BLaER1 treated with 17β-estradiol and CSF1 and Interleukin-3, amounts not matched to agents 10 nM and 100 nM (cell line): ENCODE data around the gene TRIM39.

Source experiments
- H3K27ac ChIP-seq, 11 experiments: shearing (Covaris generic); formaldehyde crosslinking; 2 replicates each; pipeline ENCODE4 v1.8.1; 2022
- H3K27me3 ChIP-seq, 11 experiments: shearing (Covaris generic); formaldehyde crosslinking; 2 replicates each; pipeline ENCODE4 v1.8.1; 2022
- H3K36me3 ChIP-seq, 11 experiments: shearing (Covaris generic); formaldehyde crosslinking; 2 replicates each; pipeline ENCODE4 v1.8.1; 2022
- H3K4me1 ChIP-seq, 10 experiments: shearing (Covaris generic); formaldehyde crosslinking; 2 replicates each; pipeline ENCODE4 v1.8.1; 2022
- H3K4me2 ChIP-seq, 11 experiments: shearing (Covaris generic); formaldehyde crosslinking; 2 replicates each; pipeline ENCODE4 v1.8.1; 2022
- H3K4me3 ChIP-seq, 10 experiments: shearing (Covaris generic); formaldehyde crosslinking; 2 replicates each; pipeline ENCODE4 v1.8.1; 2022
- H3K9ac ChIP-seq, 11 experiments: shearing (Covaris generic); formaldehyde crosslinking; 2 replicates each; pipeline ENCODE4 v1.8.1; 2022
- H3K9me3 ChIP-seq, 11 experiments: shearing (Covaris generic); formaldehyde crosslinking; replicated peaks in 1 of 11; 2 replicates each; pipeline ENCODE4 v1.8.1; 2022
- H4K20me1 ChIP-seq, 11 experiments: shearing (Covaris generic); formaldehyde crosslinking; 2 replicates each; pipeline ENCODE4 v1.8.1; 2022
- Cebpa-rat ChIP-seq, 11 experiments: shearing (Covaris generic); IDR thresholded peaks; 2 replicates each; pipeline ENCODE4 v1.8.1; 2022

The TRIM39 gene

GRCh38 chr6:30349421-30350177, 22.9 kb downstream of the TRIM39 start:
- Histone ChIP-seq H3K4me3 (no peak overlapping the region), H3K4me2 (peak overlapping the region in 3 of 11 experiments; percentile 1 to 73 (median 15); a peak in 4 of 22 replicates), H4K20me1 (peaks cover 0 to 42% (median 3%) of the 10 kb centered on the region in 11 experiments; a peak in 8 of 22 replicates), H3K27ac (no peak overlapping the region), H3K27me3 (peaks cover 0 to 90% (median 0%) of the 10 kb centered on the region in 11 experiments; a peak in 9 of 22 replicates), H3K36me3 (peaks cover 0 to 16% (median 10%) of the 10 kb centered on the region in 11 experiments; a peak in 14 of 22 replicates), H3K4me1 (peaks cover 14 to 38% (median 26%) of the 10 kb centered on the region in 10 experiments), H3K9ac (no peak overlapping the region), H3K9me3 (no peaks in the 10 kb centered on the region)
- no peak for TF ChIP-seq Cebpa-rat (IDR thresholded peaks at IDR 0.05)

GRCh38 chr6:30350524-30350923, 23.8 kb downstream of the TRIM39 start:
- Histone ChIP-seq H3K27ac (no peak overlapping the region), H3K4me3 (no peak overlapping the region), H3K4me2 (peak overlapping the region in 4 of 11 experiments; percentile 3 to 73 (median 11); a peak in 5 of 22 replicates), H4K20me1 (peaks cover 0 to 47% (median 3%) of the 10 kb centered on the region in 11 experiments; a peak in 8 of 22 replicates), H3K27me3 (peaks cover 0 to 99% (median 0%) of the 10 kb centered on the region in 11 experiments; a peak in 9 of 22 replicates), H3K9ac (no peak overlapping the region), H3K36me3 (peaks cover 0 to 16% (median 10%) of the 10 kb centered on the region in 11 experiments; a peak in 14 of 22 replicates), H3K4me1 (peaks cover 13 to 36% (median 26%) of the 10 kb centered on the region in 10 experiments), H3K9me3 (no peaks in the 10 kb centered on the region)
- no peak for TF ChIP-seq Cebpa-rat (IDR thresholded peaks at IDR 0.05)

- no peak overlapping the region for H3K9ac ChIP-seq
- H3K27me3 ChIP-seq = peaks cover 0 to 99% (median under 1%) of the 10 kb centered on the region in 11 experiments; a peak in 12 of 22 replicates
- TF ChIP-seq Cebpa-rat (IDR thresholded peaks at IDR 0.05) = no peak
- H3K4me2 ChIP-seq = no peak overlapping the region
- H3K27ac ChIP-seq = no peak overlapping the region
- peaks cover 8 to 28% (median 18%) of the 10 kb centered on the region in 10 experiments for H3K4me1 ChIP-seq
- no peak overlapping the region for H3K4me3 ChIP-seq
- no peaks in the 10 kb centered on the region for H3K9me3 ChIP-seq
- H4K20me1 ChIP-seq = peaks cover 0 to 45% (median 0%) of the 10 kb centered on the region in 11 experiments; a peak in 4 of 22 replicates
- peaks cover 0 to 2% (median 0%) of the 10 kb centered on the region in 11 experiments; a peak in 1 of 22 replicates for H3K36me3 ChIP-seq
Observed at GRCh38 chr6:30352550-30352949, 25.8 kb downstream of the TRIM39 start.

GRCh38 chr6:30355281-30355680, 28.6 kb downstream of the TRIM39 start:
- H3K4me2 ChIP-seq = no peak overlapping the region
- H3K27me3 ChIP-seq = peaks cover 4 to 99% (median 16%) of the 10 kb centered on the region in 11 experiments; a peak in 19 of 22 replicates
- H3K4me1 ChIP-seq = peaks cover 0 to 5% (median 2%) of the 10 kb centered on the region in 10 experiments; a peak in 4 of 20 replicates
- H3K27ac ChIP-seq = no peak overlapping the region
- H3K4me3 ChIP-seq = no peak overlapping the region
- no peaks in the 10 kb centered on the region for H3K9me3 ChIP-seq
- no peak for TF ChIP-seq Cebpa-rat (IDR thresholded peaks at IDR 0.05)
- no peaks in the 10 kb centered on the region for H3K36me3 ChIP-seq
- peaks cover 0 to 41% (median 0%) of the 10 kb centered on the region in 11 experiments; a peak in 3 of 22 replicates for H4K20me1 ChIP-seq
- no peak overlapping the region for H3K9ac ChIP-seq

DNA sequence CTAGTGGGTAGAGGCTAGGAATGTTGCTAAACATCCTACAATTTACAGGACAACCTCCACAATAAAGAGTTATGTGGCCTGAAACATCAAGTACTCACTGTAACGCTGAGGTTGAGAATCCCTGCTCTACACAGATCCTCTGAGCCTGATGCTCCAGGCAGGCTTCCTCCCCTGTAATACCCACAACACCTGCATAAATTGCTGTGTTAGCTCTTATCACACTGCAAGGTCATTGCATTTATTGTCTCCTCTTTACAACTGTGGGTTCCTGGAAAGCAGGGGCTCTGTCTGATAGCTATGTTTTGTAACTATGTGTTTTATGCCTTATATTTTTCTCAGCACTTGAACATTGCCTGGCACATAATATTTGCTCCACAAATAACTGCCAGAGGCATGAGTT, 29.8 kb downstream of the TRIM39 start:
- H3K4me3 ChIP-seq = no peak overlapping the region
- no peaks in the 10 kb centered on the region for H3K9me3 ChIP-seq
- no peak overlapping the region for H3K4me2 ChIP-seq
- no peaks in the 10 kb centered on the region for H3K36me3 ChIP-seq
- H3K27ac ChIP-seq = no peak overlapping the region
- no peak for TF ChIP-seq Cebpa-rat (IDR thresholded peaks at IDR 0.05)
- H3K27me3 ChIP-seq = peaks cover 4 to 99% (median 18%) of the 10 kb centered on the region in 11 experiments; a peak in 19 of 22 replicates
- peaks cover 0 to 37% (median 0%) of the 10 kb centered on the region in 11 experiments; a peak in 3 of 22 replicates for H4K20me1 ChIP-seq
- no peak overlapping the region for H3K9ac ChIP-seq
- H3K4me1 ChIP-seq = no peaks in the 10 kb centered on the region

- no peak for TF ChIP-seq Cebpa-rat (IDR thresholded peaks at IDR 0.05)
- H4K20me1 ChIP-seq = peaks cover 0 to 35% (median 0%) of the 10 kb centered on the region in 11 experiments; a peak in 3 of 22 replicates
- H3K4me1 ChIP-seq = no peaks in the 10 kb centered on the region
- no peak overlapping the region for H3K9ac ChIP-seq
- H3K4me2 ChIP-seq = peak overlapping the region in 7 of 11 experiments; percentile 2 to 44 (median 27); a peak in 7 of 22 replicates
- H3K27me3 ChIP-seq = peaks cover 4 to 99% (median 18%) of the 10 kb centered on the region in 11 experiments; a peak in 19 of 22 replicates
- peaks cover 0 to 10% (median 0%) of the 10 kb centered on the region in 11 experiments; a peak in 4 of 22 replicates for H3K9me3 ChIP-seq
- no peak overlapping the region for H3K27ac ChIP-seq
- H3K4me3 ChIP-seq = no peak overlapping the region
- no peaks in the 10 kb centered on the region for H3K36me3 ChIP-seq
Observed at GRCh38 chr6:30357678-30358540, 31.2 kb downstream of the TRIM39 start.

DNA sequence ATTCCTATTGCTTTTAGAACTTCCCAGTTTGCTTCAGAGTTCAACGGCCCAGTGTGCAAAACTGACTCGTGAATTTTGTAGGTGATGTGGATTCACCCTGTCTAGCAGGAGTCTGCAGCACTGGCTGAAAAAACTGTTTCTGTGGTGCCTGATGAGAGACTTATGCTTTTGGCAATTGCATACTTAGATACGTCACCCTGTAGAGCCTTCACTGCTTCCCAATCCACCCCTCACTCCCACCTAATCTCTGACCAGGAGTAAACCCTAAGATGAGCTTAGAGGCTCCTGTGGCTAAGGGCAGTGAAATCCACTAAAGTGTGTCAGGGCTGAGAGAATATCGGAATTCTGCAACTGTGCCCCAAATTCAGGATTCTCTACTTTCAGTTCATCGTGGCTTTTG, 32.5 kb downstream of the TRIM39 start:
- H3K27ac ChIP-seq = no peak overlapping the region
- H3K9me3 ChIP-seq = peaks cover 0 to 10% (median 0%) of the 10 kb centered on the region in 11 experiments; a peak in 4 of 22 replicates
- H3K27me3 ChIP-seq = peaks cover 4 to 99% (median 18%) of the 10 kb centered on the region in 11 experiments; a peak in 19 of 22 replicates
- no peak overlapping the region for H3K4me3 ChIP-seq
- H4K20me1 ChIP-seq = peaks cover 0 to 29% (median 0%) of the 10 kb centered on the region in 11 experiments; a peak in 3 of 22 replicates
- no peaks in the 10 kb centered on the region for H3K36me3 ChIP-seq
- H3K9ac ChIP-seq = no peak overlapping the region
- H3K4me1 ChIP-seq = no peaks in the 10 kb centered on the region
- no peak overlapping the region for H3K4me2 ChIP-seq
- no peak for TF ChIP-seq Cebpa-rat (IDR thresholded peaks at IDR 0.05)

DNA sequence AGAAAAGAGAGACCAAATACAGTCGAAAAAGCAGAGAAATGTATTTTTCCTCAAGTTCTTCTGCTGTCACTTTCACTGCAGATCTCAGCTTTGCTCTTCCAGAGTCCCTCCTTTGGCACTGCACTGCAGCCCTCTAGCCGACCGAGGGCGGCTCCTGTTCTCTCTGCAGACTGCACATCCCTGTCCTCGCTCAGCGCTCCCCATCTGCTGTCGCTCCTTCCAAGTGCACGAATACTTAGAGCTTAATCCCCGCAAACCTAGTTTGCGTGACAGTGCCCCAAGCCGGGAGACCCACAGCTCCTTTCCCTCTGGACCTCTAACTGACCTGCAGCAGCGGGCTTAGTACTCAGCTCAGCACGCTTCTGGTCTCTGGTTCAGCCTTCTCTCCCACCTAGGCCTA, 33.4 kb downstream of the TRIM39 start:
- Histone ChIP-seq H3K9ac (no peak overlapping the region), H4K20me1 (peaks cover 0 to 29% (median 0%) of the 10 kb centered on the region in 11 experiments; a peak in 3 of 22 replicates), H3K9me3 (peaks cover 0 to 10% (median 0%) of the 10 kb centered on the region in 11 experiments; a peak in 4 of 22 replicates), H3K4me2 (no peak overlapping the region), H3K27me3 (peaks cover 4 to 99% (median 18%) of the 10 kb centered on the region in 11 experiments; a peak in 19 of 22 replicates), H3K27ac (no peak overlapping the region), H3K36me3 (no peaks in the 10 kb centered on the region), H3K4me3 (no peak overlapping the region), H3K4me1 (no peaks in the 10 kb centered on the region)
- TF ChIP-seq Cebpa-rat (IDR thresholded peaks at IDR 0.05) = no peak
